ENCODE results near the gene VDAC1. TPM values are rescaled to one million over a fixed set of nuclear protein-coding genes. Genes with fewer than 3 reads are reported as not detected.

VDAC1 gene
- total RNA-seq, 1 donor from 2014 or later: 158 TPM

GRCh38 chr5:133926489-133927299 is 78.1 kb downstream of the VDAC1 start:
- no peak for TF ChIP-seq CTCF (IDR thresholded peaks at IDR 0.05)
- intact Hi-C loops (cut with micrococcal nuclease): no loop called here
- Mint-ChIP-seq H3K27ac (peak overlapping the region; percentile 73), H3K4me1 (peaks cover 75% of the 10 kb centered on the region), H3K27me3 (no peaks in the 10 kb centered on the region), H3K36me3 (ENCODE audit: low read depth) (no peaks in the 10 kb centered on the region), H3K4me3 (no peak overlapping the region), H3K9me3 (no peaks in the 10 kb centered on the region)
- ATAC-seq (ENCODE audit: low read depth) (no peak), DNase-seq (no peak)
- POLR2A ChIA-PET: no interaction called here
- CTCF ChIA-PET: no interaction called here

DNA sequence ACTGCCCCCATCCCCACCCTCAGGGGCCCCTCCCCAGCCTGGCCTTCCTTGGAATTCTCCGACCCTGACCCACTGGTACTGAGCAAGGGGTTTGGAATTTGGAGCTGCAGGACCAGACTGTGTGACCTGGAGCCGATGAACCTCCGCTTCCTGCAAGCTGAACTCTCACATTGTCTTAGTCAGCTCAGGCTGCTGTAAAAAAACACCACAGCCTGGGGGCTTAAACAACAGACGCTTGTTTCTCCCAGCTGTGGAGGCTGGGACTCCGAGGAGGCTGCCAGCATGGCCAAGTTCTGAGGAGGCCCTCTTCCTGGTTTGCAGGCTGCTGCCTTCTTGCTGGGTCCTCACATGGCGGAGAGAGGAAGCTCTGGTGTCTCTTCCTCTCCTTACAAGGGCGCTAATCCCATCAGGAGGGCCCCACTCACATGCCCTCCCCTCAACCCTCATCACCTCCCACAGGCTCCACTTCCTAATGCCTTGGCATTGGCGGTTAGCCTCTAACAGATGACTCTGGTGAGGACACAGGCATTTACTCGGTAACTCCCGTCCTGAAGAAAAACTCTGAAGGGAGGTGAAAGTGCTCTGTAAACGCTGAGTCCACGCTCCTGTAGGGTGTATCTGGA is 78.8 kb downstream of the VDAC1 start:
- no peak for DNase-seq
- Mint-ChIP-seq H3K9me3 (no peaks in the 10 kb centered on the region), H3K4me3 (no peak overlapping the region), H3K27ac (no peak overlapping the region), H3K27me3 (no peaks in the 10 kb centered on the region), H3K36me3 (ENCODE audit: low read depth) (no peaks in the 10 kb centered on the region), H3K4me1 (peaks cover 69% of the 10 kb centered on the region)
- intact Hi-C loops (cut with micrococcal nuclease): no loop called here
- CTCF ChIA-PET: no interaction called here
- ATAC-seq (ENCODE audit: low read depth): no peak
- POLR2A ChIA-PET: interaction anchor here (0.6 kb wide), 1 partner anchor 1224 kb away, joined by 5 read pairs; no protein-coding TSS in a partner anchor
- no peak for TF ChIP-seq CTCF (IDR thresholded peaks at IDR 0.05)

DNA sequence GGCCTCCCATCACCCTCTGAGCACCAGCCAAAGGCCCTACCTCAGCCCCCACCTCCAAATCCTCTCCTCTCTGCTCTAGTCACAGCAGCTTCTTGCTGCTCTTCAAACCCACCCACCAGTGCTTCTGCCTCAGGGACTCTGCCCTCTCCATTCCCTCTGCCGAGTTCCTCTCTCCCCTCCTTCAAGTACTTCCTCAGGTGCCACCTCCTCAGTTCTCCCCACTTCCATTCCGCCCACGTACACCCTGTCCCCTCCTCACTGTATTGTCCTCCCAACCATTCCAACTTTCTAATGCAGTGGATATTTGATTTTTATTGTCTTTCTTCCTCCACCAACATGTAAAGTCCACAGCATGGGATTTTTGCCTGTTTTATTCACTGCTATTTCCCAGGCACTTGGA is 79.5 kb downstream of the VDAC1 start:
- Mint-ChIP-seq H3K27me3 (no peaks in the 10 kb centered on the region), H3K4me1 (peaks cover 68% of the 10 kb centered on the region), H3K27ac (no peak overlapping the region), H3K36me3 (ENCODE audit: low read depth) (no peaks in the 10 kb centered on the region), H3K4me3 (no peak overlapping the region), H3K9me3 (no peaks in the 10 kb centered on the region)
- intact Hi-C loops (cut with micrococcal nuclease): no loop called here
- TF ChIP-seq CTCF (IDR thresholded peaks at IDR 0.05): no peak
- DNase-seq: no peak
- CTCF ChIA-PET: interaction anchor here (0.6 kb wide), 1 partner anchor 56 kb away, joined by 3 read pairs; no protein-coding TSS in a partner anchor
- POLR2A ChIA-PET: interaction anchor here (1.3 kb wide), 1 partner anchor 527 kb away, joined by 3 read pairs; no protein-coding TSS in a partner anchor
- no peak for ATAC-seq (ENCODE audit: low read depth)

- no peak for ATAC-seq (ENCODE audit: low read depth)
- no peak for TF ChIP-seq CTCF (IDR thresholded peaks at IDR 0.05)
- ChIA-PET POLR2A (interaction anchor here (0.7 to 1.3 kb wide), 2 partner anchors 13 to 526 kb away, joined by 3 to 5 read pairs; no protein-coding TSS in a partner anchor), CTCF (interaction anchor here (0.6 kb wide), 1 partner anchor 55 kb away, joined by 3 read pairs; no protein-coding TSS in a partner anchor)
- H3K4me1 Mint-ChIP-seq: peaks cover 68% of the 10 kb centered on the region
- H3K27ac Mint-ChIP-seq: no peak overlapping the region
- no peaks in the 10 kb centered on the region for H3K9me3 Mint-ChIP-seq
- no peaks in the 10 kb centered on the region for H3K36me3 Mint-ChIP-seq (ENCODE audit: low read depth)
- DNase-seq: no peak
- H3K27me3 Mint-ChIP-seq: no peaks in the 10 kb centered on the region
- intact Hi-C loops (cut with micrococcal nuclease): no loop called here
- H3K4me3 Mint-ChIP-seq: no peak overlapping the region
Measured at GRCh38 chr5:133924221-133924920, 80.4 kb downstream of the VDAC1 start.

GRCh38 chr5:133921979-133922378 is 82.8 kb downstream of the VDAC1 start:
- DNase-seq: no peak
- Mint-ChIP-seq H3K4me3 (no peak overlapping the region), H3K9me3 (no peaks in the 10 kb centered on the region), H3K36me3 (ENCODE audit: low read depth) (no peaks in the 10 kb centered on the region), H3K27ac (no peak overlapping the region), H3K27me3 (no peaks in the 10 kb centered on the region), H3K4me1 (peaks cover 52% of the 10 kb centered on the region)
- intact Hi-C loops (cut with micrococcal nuclease): no loop called here
- CTCF ChIA-PET: no interaction called here
- no peak for TF ChIP-seq CTCF (IDR thresholded peaks at IDR 0.05)
- POLR2A ChIA-PET: interaction anchor here (1.1 kb wide), 1 partner anchor 8 kb away, joined by 5 read pairs; no protein-coding TSS in a partner anchor
- no peak for ATAC-seq (ENCODE audit: low read depth)

All from activated B cell treated with CpG ODN at 0.5 μM for 24 hours (primary cell).